CD4-positive, alpha-beta T cell treated with Interferon alpha-2 for 1 hour (primary cell): ENCODE results near the gene CDH15.
"Not testable (repeated sequence)": the region's sequence is repeated elsewhere in the genome, so short reads cannot be mapped to it uniquely, and the experiment has no call there.

Experiments
- DNase-seq, 2 donors: peaks; one replicate each; pipeline ENCODE4 v3.0.0-alpha.2; 2020 to 2022

The CDH15 gene

DNA sequence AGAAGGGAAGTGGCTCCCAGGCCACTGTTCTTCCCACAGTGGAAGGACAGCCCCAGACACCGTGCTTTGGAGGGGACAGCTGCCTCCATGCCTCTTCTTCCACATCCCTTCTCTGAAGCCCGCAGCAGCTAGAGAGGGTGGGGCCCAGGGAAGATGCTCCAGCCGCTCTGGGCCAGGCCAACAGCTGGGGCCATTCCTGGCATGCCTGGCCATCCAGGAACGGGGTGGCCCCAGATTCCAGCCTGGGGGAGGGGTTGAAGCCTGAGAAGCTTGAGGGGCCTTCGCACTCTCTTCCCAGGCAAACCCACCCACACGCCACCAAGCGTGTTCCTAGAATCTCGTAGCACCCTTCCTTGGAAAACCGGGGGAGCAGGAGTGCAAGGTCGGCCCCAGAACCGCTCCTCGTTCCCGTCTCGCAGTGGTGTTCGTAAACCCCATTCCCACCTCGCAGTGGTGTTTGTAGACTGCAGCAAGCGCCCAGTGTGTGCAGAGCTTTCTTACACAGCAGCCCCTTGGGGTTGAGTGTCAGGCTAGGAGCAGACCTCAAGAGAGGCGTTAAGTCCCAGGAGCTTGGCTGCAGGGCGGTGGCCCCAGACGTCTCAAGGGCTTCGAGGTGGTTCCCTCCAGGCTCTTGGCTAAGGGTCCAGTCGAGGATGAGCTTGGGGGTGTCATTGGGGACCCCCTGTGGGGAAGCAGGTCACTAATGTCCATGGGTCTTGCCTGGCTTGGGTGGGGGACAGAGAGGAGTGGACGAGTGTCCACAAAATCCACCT is 2.7 kb downstream of the CDH15 start:
- no peak for DNase-seq

DNA sequence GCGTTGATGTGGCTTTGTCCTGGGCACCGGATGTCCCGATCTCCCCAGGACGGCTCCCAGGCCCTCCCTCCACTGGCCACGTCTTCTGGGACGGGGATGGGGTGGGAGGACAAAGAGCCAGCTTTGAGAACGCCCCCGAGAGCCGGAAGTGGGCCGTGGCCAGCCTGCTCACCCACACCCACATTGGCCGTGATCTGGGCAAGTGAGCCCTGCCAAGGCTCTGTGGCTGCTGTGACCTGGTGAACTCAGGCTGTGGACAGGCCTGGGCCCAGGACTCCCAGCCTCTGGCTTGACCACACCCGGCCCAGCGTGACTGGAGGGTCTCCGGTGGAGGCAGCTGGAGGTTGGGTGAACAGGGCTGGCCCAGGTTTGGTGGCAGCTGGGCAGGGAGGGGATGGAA is 3.3 kb downstream of the CDH15 start:
- DNase-seq = no peak

DNA sequence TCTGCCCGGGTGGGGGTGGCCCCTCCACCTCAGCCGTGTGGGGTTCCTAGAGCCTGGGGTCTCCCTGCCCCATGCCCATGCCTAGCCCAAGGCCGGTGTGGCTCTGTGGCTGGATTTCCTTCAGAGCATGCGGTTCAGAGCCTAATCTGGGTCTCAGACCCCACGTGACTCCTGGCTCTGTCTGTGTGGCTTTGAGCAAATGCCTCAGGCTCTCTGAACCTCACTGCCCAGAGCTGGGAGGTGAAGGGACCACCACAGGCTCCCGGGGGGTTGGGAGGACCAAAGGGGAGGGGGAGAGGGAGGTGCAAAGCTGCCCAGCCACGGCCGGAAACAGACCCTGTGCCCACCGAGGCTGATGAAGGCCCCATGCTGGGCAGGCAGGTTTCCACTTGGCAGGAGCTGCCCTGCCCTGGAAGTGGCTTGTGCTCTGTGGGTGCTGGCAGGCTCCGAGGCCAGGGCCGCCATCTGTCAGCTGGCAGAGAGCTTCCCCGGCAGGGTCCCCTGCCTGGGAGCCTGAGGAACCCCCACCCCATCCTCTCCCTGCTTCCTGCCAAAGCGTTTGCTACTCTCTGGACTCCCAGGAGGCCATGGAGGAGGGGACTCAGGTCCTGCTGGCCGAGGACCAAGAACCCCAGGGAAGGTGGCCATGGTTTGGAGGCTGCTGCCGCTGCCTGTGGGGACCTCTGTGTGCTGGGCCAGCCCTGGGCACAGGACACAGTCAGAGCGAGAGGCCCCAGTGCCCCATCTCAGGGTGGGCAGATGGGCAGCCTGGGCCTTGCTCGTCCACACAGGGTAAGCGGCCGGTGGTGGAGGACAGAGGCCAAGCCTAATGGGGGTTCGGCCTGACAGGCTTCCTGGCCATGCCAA is 4.0 kb downstream of the CDH15 start:
- DNase-seq = no peak

DNA sequence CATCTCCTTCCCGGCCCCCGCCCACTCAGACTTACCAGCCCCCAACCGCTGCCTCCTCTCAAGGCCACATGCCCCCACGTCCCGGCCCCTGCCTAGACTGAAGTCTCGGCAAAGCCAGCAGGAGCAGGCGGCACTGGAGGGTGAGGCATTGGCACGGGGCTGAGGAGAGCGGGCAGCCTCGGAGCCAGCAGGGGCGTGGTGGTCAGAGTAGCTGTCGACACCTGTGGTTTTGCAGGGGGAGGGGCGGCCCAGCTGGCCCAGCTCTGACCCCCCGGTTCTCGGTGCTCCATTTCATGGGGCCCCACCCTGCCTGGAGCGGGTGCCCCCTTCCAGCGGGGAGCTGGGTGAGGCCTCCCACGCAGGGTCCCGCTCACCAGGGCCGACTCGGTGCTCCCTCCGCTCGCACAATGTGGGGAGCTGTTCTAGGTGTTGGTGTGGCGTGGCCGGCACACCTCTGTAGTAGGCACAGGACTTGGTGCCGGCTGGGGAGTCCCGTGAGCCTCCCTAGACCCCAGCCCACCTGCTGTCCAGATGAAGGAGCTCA is 4.7 kb downstream of the CDH15 start:
- no peak for DNase-seq

DNA sequence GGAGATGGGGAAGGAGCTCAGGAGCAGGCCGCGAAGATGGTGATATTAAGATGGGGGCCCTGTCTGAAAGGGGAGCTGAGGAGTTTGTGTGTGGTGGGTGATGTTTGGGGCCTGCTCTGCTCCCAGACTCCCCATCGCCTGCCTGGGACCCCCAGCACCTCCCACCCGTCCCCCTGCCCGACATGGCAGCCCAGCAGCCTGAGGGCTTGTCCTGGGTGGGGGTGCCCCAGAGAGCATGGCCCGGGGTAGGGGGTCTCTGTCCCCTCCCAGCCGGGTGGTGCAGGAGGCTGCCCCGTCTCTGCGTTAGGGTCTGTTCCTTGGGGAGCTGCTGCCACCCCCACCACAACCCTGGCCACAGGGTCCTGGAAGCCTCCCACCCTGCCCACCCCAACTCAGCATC is 5.2 kb downstream of the CDH15 start:
- no peak for DNase-seq

DNA sequence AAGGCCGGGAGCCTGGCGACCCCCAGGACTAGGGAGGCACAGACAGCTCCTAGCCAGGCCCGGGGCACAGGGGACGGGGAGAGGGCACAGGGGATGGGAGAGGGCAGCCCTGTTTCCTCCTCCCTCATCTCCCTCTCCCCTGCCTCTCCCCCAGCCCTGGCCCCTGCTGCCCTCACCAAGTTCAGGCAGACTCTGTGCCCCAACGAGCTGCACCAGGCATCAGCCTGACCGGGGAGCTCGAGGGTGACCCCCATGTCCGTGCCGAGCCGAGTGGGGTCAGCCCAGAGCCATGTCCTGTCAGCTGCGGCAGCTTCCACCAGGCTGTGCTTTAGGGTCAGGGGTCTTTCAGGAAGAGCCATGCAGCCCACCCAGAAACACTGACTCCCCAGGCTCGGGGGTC is 6.0 kb downstream of the CDH15 start:
- no peak for DNase-seq

DNA sequence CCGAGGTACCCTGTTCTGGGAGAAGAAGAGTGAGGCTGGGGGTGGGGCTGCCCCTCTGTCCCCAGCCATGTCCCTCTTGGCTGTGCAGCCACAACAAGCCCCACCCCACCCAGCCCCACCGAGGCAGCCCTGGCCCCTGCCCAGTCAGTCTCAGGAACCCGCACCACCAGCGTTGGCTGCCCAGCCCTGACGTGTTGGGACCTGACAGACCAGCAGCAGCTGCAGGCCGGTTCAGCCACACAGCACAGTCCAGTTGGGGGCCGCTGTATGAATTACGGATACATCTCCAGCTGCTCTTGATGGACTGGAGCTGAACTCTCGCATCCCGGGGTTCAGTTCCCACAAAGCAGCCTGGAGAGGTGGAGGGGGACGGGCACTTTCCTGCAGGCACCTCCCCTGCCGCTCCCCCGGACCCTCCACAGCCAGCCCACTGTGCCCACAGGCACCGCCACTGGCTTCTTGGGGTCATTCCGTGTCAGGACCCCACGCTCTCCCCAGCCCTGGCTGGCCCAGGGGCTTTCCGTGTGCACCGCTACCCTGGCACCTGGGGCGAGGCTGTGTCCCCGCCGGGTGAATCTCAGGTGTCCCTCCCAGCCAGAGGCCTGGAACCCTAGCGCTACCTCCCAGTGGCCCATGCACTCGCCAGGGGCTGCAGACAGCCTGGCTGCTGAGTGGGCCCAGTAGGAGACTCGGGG is 7.1 kb downstream of the CDH15 start:
- no peak for DNase-seq

DNA sequence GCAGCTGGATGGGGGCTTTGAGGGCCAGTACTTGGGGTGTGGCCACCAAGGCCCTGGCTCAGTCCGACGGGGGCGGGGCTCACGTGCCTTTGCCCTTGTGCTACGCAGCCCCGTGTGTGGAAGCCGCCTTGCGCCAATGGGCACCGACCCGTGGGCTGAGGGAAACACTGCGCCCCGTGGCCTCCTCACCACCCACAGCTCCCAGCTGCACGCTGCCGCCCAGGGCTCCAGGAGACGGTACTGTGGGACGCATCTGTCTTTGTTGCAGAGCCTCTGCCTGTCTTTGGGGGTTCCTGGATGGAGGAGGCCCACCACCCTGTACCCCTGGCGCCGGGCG is 7.6 kb downstream of the CDH15 start:
- no peak for DNase-seq

DNA sequence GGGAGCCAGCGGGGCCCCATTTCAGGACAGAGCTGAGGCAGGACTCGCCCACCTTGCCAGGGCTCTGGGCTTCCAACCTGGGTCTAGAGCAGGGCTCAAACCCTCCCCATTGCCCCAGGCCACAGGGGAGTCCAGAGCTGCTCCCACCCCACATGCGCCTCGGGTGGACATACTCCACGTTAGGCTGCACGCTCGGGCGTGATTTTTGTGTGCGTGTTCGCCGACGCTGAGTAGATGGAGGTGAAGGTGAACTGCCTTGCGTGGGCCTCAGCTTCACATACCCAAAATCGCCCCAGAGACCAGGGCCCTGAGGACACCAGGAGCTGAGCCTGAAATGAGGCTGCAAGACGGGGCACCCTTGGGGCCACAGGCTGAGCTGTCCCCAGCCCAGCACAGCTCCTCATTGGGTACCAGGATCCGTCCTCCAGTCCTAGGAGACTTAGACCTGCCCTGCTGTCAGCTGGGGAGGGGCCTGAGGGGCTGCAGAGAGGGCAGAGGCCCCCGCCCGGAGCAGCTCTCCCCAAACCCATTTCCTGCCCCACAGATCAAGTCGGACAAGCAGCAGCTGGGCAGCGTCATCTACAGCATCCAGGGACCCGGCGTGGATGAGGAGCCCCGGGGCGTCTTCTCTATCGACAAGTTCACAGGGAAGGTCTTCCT is 8.2 kb downstream of the CDH15 start:
- DNase-seq = no peak

DNA sequence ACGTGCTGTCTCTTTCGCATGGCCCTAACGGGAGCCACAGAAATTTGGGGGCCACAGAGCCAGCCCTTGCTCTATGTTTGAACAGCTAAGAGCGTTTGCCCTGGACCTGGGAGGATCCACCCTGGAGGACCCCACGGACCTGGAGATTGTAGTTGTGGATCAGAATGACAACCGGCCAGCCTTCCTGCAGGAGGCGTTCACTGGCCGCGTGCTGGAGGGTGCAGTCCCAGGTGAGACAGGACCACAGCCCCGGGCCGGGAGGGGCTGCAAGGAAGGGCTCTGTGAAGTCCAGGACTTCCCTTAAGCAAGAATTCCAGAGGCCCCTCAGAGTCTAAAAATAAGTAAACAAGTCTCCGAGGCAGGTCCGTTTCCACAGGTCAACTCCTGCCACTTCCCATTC is 11.9 kb downstream of the CDH15 start:
- DNase-seq = no peak

DNA sequence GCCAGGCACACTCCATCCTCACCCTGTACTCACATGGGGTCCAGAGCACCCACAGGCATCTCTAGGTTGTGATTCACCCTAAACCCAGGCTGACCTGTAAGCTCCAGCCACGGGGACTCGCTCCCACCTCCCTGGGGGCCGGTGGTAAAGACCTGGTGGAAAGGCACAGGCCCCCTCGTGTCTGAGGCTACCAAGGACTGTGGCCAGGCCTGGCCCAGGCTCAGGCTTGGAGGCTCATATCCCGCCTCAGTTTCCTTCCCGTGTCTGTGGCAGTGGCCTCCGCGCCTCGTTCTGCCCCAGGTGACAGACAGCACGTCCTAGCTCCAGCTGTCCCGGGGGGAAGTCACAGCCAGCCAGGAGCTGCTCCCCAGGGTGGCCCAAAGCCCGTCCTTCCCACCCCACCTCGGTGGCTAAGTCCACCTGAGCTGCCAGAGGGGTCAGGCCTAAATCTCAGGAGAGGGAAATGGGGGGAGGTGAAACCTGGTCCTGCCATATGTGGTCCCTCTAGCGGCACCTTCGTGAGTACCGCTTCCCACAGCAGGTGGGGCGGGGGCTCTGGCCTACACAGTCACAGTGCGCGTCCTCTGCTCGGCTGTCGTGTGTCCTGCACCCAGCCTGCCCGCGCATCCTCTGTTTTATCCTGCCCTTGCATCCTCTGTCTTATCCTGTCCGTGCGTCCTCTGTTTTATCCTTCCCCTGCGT is 12.6 kb downstream of the CDH15 start:
- no peak for DNase-seq

DNA sequence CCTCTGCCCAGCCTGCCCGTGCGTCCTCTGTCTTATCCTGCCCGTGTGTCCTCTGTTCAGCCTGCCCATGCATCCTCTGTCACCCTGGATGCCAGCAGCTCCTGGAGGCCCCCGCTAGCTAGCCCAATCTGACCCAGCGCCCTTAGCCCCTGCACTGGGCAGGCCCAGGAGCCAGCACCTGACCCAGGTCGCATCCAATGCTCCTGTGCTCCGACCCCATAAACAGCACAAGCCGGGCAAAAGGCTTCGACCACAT is 13.1 kb downstream of the CDH15 start:
- no peak for DNase-seq

DNA sequence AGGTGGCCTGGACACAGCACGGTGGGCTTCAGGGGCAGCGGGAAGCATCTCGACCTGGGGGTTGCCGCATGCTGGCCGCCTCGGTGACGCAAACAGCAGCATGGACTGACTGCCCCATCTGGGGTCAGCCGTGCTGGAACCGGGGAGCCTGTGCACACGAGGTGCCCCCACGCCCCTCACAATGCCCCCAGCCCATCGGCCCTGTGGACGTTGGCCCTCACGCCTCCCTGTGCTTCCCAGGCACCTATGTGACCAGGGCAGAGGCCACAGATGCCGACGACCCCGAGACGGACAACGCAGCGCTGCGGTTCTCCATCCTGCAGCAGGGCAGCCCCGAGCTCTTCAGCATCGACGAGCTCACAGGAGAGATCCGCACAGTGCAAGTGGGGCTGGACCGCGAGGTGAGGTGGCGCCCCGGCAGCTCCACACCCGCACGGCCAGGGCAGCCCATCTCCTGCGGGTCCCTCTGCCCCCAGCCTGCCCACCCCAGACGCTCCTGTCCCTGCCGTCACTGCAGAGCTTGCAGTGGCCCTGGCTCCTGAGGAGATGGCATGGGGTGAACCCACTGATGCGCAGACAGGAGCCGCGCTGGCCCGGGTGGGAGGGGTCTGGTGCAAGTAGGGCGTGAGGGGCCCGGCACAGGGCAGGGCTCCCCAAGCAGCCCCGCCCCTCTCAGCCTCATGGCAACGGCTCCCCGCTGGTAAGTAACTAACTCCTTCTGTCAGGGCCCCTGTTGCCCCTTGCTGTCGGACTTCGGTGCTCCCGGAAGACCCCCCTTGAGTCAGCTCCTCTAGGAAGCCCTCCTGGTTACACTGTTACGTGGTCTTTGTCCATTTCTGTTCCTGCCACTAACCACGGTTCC is 13.6 kb downstream of the CDH15 start:
- no peak for DNase-seq

DNA sequence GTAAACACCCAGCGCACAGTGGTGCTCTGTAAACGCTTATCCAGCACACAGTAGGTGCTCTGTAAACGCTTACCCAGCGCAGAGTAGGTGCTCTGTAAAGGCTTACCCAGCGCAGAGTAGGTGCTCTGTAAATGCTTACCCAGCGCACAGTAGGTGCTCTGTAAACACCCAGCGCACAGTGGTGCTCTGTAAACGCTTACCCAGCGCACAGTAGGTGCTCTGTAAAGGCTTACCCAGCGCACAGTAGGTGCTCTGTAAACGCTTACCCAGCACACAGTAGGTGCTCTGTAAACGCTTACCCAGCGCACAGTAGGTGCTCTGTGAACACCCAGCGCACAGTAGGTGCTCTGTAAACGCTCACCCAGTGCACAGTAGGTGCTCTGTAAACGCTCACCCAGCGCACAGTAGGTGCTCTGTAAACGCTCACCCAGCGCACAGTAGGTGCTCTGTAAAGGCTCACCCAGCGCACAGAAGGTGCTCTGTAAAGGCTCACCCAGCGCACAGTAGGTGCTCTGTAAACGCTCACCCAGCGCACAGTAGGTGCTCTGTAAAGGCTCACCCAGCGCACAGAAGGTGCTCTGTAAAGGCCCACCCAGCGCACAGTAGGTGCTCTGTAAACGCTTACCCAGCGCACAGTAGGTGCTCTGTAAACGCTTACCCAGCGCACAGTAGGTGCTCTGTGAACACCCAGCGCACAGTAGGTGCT is 14.5 kb downstream of the CDH15 start:
- DNase-seq = not testable (repeated sequence)

DNA sequence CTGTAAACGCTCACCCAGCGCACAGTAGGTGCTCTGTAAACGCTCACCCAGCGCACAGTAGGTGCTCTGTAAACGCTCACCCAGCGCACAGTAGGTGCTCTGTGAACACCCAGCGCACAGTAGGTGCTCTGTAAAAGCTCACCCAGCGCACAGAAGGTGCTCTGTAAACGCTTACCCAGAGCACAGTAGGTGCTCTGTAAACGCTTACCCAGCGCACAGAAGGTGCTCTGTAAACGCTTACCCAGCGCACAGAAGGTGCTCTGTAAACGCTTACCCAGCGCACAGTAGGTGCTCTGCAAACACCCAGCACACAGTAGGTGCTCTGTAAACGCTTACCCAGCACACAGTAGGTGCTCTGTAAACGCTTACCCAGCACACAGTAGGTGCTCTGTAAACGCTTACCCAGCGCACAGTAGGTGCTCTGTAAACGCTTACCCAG is 15.1 kb downstream of the CDH15 start:
- DNase-seq = not testable (repeated sequence)

DNA sequence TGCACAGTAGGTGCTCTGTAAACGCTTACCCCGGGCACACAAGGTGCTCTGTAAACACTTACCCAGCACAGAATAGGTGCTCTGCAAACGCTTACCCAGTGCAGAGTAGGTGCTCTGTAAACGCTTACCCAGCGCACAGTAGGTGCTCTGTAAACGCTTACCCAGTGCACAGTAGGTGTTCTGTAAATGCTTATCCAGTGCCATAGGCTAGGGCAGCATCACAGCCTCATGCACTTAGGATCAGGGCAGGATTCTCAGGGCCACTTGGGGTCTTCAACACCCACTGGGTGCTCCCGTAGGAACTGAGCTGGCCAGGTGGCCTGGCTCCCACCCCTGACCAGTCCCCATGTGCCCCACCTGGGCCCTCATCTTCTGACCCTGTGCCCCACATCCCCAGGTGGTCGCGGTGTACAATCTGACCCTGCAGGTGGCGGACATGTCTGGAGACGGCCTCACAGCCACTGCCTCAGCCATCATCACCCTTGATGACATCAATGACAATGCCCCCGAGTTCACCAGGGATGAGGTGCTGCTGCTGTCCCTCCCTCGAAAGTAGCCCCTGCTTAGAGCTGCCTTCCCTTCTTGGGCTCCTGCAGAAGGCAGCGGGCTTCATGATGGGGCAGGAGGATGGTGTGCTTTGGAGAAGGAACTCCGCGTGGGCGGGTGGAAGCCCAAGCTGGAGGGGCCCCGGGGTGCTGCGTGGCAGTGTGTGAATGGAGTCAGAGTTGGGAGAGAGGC is 15.7 kb downstream of the CDH15 start:
- peak in 1 of 2 donors; percentile 25 for DNase-seq

DNA sequence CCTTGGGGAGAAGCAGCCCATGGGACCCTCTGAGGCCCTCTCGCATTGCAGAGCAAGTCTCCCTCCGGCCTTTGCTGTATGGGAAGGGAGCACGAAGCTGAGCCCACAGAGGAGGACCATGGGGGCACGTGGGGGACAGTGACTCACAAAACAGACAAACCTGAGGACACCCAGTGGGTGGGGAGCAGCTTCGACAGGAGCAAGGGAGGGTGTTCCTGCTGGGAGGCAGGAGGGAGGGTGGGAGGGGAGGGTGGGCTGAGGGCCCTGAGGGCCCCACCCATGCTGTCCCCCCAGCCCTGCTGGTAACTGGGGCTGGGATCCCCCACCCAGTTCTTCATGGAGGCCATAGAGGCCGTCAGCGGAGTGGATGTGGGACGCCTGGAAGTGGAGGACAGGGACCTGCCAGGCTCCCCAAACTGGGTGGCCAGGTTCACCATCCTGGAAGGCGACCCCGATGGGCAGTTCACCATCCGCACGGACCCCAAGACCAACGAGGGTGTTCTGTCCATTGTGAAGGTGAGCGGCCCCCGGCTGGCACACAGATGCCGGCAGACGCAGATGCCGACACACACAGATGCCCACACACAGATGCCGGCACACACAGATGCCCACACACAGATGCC is 16.3 kb downstream of the CDH15 start:
- no peak for DNase-seq

DNA sequence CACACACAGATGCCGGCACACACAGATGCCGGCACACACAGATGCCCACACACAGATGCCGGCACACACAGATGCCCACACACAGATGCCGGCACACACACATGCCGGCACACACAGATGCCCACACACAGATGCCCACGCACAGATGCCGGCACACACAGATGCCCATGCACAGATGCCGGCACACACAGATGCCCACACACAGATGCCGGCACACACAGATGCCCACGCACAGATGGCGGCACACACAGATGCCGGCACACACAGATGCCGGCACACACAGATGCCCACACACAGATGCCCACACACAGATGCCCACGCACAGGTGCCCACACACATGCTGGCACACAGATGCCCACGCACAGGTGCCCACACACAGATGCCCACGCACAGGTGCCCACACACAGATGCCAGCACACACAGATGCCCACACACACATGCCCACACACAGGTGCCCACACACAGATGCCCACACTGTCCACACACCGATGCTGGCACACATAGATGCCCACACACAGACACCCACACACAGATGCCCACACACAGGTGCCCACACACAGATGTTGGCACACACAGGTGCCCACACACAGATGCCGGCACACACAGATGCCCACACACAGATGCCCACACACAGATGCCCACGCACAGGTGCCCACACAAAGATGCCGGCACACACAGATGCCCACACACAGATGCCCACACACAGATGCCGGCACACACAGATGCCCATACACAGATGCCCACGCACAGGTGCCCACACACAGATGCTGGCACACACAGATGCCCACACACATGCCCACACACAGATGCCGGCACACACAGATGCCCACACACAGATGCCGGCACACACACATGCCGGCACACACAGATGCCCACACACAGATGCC is 17.2 kb downstream of the CDH15 start:
- DNase-seq = not testable (repeated sequence)
